Eye (tissue), 1 donor: ENCODE data around the gene ERI3.
A peak's percentile ranks its signal among the peaks of the same experiment; 100 is the strongest.
"Not testable (repeated sequence)": the region's sequence is repeated elsewhere in the genome, so short reads cannot be mapped to it uniquely, and the experiment has no call there.

Source experiments
- DNase-seq: peaks from one replicate; pipeline ENCODE4 v3.0.0-alpha.2; 2015

The ERI3 gene

GRCh38 chr1:44229435-44230167 lies 125.5 kb downstream of the ERI3 start:
- no peak for DNase-seq

DNA sequence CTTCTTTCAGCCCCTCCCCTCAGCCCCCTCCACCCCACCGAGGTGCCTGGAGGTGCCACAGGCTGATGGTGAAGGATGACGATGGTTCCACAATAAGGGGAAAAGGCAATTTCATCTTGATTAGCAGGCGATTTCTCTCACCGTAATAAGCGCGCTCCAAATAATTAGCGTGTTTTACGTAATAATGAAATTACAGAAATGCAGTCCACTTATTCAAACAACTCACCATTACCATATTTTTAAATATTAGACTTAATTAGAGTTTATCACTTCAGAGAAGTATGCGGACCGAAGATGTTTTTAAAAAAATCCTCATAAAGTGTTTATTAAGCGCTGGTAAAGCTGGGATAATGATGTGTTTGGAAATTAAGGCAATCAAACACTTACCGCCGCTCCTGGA lies 126.8 kb downstream of the ERI3 start:
- DNase-seq: no peak

DNA sequence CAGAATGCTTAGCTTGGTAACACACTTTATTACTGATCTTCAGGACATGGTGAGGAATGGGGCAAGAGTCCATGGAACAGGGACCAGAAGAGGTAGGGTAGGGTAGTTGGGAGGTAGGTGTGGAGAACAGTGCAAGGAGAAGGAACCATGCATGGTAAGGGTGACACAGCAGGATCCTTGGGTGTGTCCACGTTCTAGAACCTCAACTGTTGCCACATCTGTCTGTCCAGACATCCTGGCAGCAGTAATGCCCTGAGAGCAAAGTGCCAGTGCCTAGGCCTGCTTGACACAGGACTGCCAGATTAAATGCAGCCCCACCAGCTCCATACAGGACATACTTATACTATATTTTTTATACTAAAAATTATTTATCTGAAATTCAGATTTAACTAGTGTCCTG lies 127.8 kb downstream of the ERI3 start:
- DNase-seq: no peak

GRCh38 chr1:44225761-44226160 lies 129.3 kb downstream of the ERI3 start:
- DNase-seq: no peak

GRCh38 chr1:44223187-44223610 lies 131.9 kb downstream of the ERI3 start:
- no peak for DNase-seq

DNA sequence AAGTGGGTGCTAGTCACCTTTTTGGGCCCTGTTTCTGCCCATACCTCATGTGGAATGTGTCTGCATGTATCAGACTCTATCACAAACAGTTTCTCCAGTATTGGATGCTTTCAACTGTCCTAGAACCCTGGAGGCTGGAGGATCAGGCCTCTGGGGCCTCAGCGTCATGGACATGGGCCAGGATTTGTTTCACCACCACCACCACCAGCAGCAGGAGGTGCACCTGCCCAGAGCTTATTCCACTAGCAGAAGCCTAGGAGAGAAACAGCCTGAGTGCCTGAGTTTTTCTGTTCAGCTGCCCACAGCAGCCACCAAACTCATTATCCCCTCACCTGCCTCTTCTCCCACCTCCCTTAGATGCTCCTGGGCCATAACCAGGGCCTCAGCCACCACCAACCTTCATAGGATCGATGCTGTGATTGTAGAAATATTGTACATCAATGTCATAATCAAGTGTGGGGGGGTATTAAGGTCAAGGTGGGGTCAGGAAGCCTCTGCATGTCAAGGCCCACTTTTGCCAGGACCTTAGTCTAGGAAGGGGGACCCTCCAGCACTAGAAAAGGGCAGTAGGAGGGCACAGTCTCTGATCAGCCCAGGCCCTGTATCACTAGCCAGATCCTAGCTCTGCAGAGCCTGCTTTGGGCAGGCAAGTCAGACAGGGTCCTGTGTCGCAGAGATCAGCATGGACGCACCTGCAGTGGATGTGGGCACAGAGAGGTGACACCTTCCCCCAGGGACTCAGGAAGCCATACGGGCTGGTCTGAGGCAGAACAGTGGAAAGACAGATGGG lies 132.5 kb downstream of the ERI3 start:
- DNase-seq: no peak

DNA sequence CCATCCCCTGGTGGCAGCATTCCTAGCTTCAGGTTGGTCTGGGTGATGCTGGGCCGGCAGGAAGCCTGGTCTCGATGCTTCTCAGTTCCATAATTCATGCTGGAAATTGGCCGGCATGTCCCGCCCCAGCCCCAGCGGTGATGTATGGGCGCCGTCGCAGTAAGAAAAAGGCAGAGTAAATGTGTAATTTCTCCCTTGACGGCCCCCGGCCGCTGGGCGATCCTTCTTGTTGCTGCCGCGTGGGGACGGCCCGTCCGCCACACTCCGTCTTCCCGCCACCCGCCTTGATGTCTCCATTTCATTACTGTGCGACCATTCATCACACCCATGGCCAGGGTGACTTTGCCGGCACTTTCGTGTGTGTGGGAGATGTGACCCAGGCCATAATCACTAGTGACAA lies 133.3 kb downstream of the ERI3 start:
- no peak for DNase-seq

GRCh38 chr1:44220755-44221154 lies 134.3 kb downstream of the ERI3 start:
- no peak for DNase-seq

- DNase-seq: no peak
Observed at GRCh38 chr1:44220001-44220751, 134.9 kb downstream of the ERI3 start.

DNA sequence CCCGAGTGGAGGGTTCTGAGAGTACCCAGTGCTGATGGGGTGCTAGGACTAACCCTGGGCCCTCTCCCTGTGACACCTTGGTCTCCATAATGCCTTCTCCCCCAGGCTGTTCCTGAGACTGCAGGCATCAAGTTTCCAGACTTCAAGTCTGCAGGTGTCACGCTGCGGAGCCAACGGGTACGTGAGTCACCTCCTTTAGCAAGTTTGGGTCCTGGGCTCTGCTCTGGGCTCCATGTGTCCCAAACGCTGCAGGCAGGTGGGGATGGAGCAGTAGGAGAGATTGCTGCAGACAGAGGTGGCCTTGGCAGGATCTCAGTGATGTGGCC lies 135.8 kb downstream of the ERI3 start:
- no peak for DNase-seq

DNA sequence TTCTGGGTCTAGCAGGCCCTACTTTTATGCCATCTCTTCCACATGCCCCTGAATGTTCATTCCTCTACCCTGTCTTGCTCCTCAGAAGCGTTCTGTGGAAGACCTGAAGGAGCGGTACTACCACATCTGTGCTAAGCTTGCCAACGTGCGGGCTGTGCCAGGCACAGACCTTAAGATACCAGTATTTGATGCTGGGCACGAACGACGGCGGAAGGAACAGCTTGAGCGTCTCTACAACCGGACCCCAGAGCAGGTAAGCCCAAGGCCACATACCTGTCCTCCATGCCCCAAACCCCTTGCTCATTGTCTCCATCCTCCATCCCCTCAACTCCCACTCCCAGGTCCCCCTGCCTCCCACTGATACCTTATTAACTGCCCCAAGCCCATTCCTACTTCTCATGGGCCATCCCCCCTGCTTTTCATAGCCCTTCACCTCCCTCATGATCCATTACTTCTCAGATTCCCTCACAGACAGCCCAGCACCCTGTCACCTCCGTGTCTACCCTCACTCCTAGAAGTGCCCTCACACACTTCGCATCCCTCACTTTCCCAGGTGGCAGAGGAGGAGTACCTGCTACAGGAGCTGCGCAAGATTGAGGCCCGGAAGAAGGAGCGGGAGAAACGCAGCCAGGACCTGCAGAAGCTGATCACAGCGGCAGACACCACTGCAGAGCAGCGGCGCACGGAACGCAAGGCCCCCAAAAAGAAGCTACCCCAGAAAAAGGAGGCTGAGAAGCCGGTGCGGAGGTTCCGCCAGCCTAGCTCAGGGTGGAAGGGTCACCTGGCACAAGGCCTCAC lies 136.4 kb downstream of the ERI3 start:
- no peak for DNase-seq

- DNase-seq: peak; percentile 92
Observed at GRCh38 chr1:44217809-44218410, 137.1 kb downstream of the ERI3 start.

GRCh38 chr1:44213222-44214112 lies 141.6 kb downstream of the ERI3 start, which contains the start of gene DMAP1:
Gene DMAP1, plus strand, starts transcription at chr1:44213471. Its CDS starts 283 bp downstream, at chr1:44213754.
- peak; percentile 96 for DNase-seq

DNA sequence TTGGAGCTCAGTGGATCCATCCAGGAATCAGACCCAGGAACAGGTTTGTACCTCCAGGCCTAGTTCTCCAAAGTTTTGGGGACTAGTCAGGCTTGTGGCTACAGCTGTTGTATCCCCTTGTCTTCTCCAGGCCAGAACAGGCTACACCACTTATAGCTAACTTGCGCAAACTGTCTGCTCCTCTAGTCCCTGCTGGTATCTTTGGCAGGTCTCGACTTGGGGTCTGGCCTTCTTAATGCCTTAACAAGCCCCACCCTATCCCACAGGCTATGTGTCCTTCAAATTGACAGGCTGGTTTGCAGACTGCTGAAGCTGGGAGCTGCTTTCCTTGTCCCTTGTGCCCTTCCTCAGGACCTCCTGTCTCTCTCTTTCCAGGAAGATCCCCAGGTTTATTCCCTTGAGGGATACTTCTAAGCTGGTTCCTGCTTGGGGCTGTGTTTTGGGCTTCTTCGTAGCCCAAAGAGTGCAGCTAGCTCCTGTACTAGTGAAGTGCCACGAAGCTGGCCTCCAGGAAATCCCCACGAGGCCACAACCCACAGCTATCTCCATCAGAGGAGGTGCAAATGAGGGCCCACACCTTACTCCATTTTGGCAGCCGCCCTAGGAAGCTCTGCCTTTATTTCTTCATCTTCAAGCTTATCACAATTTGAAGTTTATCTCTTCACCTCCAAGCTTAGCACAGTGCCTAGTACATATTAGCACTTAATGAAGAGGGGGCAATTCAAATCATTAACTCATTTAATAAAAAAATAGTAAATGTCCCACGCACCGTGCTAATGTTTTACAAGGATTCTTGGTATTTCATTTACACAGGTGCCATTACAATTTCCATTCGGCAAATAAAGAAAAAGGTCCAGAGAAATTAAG lies 142.5 kb downstream of the ERI3 start:
- no peak for DNase-seq

DNA sequence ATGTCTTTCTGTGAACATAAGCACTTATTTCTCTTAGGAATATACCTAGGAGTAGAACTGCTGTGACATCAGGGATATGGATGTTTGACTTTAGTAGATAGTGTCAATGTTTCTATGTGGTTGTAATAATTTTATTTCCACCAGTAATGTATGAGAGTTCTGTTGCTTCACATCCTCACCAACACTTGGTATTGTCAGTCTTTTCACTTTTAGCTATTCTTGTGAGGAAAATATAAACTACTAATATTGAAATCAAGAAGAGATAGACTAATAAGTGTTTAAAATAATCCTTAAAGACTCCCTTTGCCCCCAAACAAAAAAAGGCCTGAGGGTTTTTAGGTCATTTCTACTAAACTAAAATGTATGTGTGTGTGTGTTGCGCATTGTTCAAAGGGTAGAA lies 144.5 kb downstream of the ERI3 start:
- no peak for DNase-seq

DNA sequence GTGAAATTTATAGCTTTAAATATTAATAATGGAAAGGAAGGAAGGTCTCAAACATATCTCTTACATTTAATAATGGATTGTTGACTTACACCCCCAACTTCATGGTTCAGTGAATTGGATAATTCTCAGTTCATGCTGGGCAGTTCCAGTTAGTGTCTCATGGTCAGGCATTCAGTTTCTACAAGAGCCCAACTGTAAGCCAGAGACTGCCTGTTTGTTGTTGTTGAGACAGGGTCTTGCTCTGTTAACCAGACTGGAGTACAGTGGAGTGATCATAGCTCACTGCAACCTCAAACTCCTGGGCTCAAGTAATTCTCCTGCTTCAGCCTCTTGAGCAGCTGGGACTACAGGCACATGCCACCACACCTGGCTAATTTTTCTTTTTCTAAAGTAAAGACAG lies 146.8 kb downstream of the ERI3 start:
- no peak for DNase-seq

- not testable (repeated sequence) for DNase-seq
Observed at GRCh38 chr1:44206545-44206944, 148.5 kb downstream of the ERI3 start.

- DNase-seq: no peak
Observed at GRCh38 chr1:44200336-44200735, 154.7 kb downstream of the ERI3 start.

- no peak for DNase-seq
Observed at GRCh38 chr1:44174630-44175029, 180.4 kb downstream of the ERI3 start.
